GM21423 (cell line): Measurements from ENCODE around the gene IPPK.
"Not testable (repeated sequence)": the region's sequence is repeated elsewhere in the genome, so short reads cannot be mapped to it uniquely, and the experiment has no call there.

Experiments
- ATAC-seq: cut with Tn5 transposase; IDR thresholded peaks from one replicate; pipeline ENCODE4 v1.9.1; 2021; ENCODE audit warnings: mild to moderate bottlenecking, moderate library complexity; ENCODE audit not compliant: unreplicated experiment

The IPPK gene

DNA sequence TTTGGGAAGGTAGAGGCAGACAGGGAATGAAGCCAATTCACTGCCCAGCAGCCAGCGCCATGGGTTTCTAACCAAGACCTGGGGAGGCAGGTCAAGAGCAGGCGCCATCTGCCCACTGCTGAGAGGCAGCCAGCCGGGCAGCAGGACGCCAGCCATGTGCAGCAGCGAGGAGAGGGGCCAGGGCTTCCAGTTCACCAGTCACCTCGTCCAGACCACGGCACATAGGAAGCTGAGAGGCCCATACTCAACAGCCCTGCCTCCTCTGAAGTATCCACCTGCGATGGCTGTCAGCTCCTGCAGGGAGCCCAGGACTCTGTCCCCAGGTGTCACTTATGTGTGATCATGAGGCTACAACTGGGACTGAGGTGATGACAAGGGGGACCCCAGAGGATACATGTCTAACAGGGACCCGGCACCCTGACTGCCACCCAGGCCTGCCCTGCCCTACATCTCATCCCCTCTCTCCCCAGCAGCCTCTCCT, 30.1 kb downstream of the IPPK start:
- ATAC-seq: no peak

DNA sequence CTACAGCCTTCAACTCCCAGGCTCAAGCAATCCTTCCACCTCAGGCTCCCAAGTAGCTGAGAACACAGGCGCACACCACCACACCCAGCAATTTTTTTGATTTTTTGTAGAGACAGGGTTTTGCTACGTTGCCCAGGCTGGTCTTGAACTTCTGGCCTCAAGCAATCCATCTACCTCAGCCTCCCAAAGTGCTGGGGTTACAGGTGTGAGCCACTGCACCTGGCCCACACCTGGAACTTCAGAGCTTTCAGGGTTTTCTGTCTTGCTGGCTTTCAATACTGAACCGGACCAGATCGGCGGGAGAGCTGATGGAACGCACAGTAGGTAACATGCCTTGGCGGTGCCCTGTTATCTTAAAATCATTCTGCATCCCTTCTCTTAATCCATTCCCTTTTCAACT, 30.8 kb downstream of the IPPK start:
- no peak for ATAC-seq

DNA sequence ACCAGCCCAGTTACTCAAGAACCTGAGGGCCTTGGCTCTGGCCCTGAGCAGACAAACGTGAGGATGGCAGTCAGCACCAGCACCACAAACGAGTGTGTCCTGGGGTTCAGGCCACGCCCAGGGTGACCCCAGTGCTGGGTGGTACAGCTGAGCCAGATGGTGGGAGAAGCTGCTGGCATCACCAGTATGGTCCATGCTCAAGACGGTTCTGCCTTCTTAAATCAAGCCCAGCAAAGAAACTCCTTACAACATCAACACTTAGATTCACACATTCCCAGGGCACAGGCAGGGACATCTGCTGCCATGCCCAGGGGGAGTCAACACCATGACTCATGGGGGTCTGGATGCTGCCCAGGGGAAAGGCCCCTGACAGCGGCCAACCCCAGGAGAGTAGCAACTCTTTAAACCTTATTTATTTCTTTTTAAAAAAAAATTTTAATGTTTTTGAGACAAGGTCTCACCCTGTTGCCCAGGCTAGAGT, 31.3 kb downstream of the IPPK start:
- ATAC-seq: no peak

DNA sequence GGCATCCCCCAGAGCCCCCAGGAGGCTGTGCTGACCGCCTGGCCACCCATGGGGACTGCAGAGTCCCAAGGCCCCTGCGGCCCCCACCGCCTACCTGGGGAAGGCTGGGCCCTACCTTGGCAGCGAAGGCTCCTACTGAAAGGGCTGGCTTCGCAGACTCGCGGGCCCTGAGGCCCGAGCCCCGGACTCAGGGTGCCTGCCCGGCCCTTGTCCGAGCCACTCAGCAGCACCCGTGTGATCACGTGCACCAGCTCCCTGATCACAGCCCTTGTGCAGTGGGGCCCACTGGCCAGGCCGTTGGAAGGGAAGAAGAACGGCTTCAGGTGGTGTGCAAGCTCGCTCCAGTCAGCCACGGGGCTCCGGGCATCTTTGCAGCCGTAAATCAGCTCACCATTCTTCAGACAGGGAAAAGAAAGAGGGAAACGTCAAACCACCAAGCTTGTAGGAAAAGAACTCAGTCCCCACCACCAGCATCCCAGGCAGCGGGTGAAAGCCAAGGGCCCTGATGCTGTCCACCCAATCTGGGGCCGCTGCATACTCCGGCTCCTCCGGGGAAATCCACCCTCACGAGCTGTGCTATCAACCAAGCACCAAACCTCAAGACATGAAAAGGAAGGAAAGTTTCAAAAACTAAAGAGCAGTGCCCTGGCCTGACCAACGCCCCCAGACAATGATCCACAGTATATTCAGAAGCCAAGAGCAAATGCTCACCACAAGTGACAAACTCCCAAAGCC, 31.9 kb downstream of the IPPK start:
- no peak for ATAC-seq

DNA sequence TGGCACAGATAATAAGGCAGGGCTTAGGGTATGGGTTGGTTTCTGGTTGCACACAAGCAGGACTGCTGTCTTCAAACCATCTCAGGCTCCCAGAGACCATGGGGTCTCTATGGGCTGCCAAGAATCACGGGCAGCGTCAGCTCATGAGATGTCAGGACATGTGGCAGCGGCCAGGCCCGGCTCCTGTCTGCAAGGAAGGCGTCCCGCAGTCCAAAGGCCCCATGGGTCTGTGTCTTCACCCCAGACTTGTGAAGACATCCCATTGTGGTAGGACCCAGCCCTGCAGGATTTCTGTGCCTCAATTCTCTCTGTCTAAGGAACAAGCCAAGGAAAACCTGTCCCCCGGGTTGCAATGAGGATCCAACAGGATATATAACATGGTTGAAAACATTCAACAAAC, 32.6 kb downstream of the IPPK start:
- no peak for ATAC-seq

DNA sequence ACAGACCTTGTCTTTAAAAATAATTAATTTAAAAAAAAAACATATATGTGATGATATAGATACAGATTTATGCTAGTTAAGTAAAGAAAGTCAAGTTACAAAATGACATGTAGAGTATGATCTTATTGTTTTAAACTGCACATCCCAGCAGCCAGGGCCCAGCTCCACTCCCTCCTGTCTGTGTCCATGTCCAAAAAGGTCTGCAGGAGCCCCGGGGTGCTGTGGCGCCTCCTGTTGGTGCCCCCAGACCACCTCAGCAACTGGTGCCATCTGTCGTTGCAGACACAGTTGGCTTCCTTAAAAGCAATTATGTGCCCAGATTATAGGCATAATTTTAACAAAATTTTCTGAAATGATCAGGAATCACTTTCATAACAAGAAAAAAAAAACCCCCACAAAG, 33.3 kb downstream of the IPPK start:
- no peak for ATAC-seq

DNA sequence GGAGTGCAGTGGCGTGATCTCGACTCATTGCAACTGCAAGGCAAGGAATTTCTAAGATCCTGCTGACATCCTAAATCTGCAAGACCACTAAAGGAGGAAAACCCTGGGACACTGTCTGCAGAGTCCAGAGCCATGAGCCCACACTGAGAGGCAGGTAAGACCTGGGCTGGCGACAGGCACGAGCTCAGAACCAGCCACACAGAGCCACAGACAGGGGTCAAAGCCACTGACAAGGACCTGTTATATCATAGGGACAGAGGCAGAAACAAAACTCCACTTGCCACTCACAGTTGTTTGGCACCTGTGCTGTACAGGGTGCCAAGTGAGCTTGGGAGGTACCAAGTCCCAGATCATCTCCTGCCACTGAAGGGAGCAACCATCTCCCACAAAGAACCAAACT, 34.2 kb downstream of the IPPK start:
- ATAC-seq: no peak

DNA sequence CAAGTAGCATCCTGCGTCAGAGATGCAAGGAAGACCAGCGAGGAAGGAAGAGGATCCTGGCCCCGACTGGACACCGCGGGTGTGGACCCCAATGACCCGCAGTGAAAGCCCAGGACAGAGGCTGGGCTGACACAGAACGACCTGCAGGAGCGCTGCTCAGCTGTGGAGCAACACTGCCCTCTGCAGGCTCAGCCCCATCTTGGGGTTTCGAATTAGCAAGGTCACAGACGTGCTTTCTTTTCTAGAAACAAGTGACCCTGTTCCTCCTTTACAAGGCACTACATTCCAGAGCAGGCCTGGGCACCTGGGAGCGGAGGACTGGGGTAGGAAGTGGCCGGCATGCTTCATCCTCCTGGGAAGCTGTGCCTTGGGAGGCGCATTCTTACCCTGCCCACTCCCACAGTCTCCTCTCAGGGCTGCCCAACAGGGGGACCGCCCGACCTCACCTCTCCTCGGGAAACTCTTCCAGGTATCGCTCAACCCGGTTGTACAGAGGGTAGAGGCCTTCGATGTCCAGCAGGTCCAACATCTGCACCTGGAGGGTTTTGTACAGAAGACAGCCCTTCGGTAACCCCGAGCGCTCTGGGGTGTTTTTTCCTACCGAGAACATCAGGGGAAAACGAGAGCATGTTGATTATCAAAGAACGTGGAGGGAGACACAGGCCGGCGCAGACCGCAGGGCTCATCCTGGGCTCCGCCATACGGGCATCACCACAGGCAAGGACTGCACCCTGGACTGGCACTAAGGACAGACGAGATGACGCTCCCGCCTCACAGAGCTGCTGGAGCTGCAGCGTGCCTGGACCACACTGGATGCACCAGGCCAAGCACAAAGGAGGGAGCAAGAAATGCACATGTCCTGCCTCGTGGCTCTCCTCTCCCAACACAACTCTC, 35.0 kb downstream of the IPPK start:
- no peak for ATAC-seq

DNA sequence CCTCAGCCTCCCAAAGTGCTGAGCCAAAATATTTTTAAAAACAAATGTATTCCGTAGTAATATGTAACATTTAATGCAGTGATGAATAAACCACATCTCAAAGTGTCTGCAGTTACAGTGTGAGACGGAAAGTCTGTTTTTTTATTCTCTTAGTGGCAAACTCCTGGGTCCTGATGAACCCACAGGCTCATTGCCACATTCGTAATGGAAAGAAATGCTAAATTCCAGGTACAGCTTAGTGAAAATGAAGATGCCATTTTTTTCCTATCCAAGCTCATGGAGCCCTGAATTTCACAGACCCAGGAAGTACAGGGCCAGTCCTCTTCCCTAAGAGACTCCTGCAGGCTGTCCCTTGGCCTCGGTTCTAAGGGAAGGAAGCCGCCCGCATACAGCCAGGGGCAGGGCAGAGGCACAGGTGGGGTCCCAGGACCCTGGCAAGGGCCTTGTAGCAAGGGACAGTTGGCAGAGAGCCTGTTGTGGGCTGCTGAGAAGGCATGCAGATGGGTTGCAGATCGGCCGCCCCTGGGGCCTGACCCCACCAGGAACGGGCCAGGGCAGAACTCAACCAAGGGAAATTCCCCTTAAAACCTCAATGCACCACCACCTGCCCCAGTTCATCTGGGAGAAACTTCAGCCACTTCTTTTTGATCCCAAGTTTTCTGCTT, 36.2 kb downstream of the IPPK start:
- ATAC-seq: no peak

DNA sequence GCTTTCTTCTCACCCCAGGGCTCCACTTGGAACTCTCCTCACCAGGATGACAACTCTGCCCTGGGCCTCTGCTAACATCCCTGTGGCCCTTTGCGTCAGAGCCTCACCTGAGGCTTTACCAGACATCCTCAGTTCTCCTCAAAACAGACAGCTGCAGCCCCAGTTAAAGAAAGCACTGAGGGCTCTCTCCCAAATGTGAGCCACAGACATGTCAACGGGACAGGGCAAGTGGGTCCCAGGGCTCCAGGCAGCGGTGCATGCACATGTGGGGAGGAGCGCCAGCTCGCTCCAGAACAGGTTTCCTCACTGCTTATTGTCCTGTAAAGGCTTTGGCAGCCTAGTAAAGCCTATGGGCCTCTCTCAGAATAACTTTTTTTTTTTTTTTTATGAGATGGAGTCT, 37.3 kb downstream of the IPPK start:
- ATAC-seq: no peak

DNA sequence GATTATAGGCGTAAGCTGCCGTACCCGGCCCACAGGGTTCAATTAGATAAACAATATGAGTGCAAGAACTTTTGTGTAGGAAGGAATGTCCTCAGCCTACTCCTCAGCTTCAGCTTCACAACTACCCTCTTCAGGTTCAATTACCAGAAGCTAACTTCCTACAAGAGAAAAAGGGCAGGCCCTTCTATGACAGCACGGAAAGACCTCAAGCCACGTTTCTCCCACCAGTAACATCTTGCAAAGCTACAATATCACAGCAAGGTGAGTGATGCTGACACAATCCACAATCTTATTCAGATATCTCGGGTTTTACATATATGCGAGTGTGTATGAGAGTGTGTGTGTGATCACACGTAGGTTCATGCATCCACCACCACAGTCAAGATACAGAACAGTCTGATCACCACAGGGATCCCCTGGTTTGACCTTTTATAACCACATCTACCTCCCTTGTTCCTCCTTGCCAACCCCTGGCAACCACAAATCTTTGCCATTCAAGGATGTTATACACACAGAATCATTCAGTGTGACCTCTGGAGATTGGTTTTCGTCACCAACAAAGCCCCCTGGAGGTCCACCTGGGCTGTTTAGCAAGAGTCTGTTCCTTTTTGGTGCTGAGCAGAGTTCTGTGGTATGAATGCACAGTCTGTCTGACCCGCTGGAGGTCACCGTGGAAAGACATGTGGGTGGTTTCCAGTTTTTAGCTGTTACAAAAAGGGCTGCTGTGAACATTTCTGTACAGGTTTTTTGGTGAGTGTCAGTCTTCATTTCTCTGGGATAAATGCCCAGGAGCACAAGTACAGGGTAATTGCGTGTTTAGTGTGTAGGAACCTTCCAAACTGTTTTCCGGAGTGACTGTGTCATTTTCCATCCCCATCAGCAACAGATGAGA, 38.2 kb downstream of the IPPK start:
- ATAC-seq: no peak

DNA sequence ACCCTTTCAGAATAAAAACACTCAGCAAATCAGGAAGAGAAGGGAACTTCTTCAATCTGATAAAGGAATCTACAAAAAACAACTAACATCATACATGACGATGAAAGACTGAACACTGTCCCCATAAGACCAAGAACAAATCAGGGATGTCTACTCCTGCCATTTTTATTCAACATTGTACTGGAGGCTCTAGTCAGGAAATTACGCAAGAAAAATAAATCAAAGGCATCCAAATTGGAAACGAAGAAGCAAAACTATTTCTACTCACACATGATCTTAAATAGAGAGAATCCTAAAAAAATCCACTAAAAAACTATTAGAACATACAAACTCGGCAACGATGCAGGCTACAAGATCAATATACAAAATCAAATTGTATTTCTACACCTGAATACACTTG, 42.3 kb downstream of the IPPK start:
- ATAC-seq: no peak

DNA sequence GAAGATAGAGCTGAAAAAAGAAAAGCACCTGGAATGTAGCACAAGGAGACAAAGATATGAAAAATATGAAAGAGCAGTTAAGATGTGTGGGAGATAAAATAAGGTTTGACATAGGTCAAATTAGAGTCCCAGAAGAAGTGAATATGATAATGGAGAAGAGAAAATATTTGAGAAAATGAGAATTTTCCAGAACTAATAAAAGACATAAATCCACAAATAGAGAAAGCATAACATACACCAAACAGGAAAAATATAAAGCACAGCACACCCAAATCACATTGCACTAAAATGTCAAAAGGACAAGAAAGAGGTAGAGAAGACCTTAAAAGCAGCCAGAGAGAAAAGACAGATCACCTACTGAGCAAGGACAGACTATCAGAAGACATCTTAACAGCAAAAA, 43.4 kb downstream of the IPPK start:
- no peak for ATAC-seq

DNA sequence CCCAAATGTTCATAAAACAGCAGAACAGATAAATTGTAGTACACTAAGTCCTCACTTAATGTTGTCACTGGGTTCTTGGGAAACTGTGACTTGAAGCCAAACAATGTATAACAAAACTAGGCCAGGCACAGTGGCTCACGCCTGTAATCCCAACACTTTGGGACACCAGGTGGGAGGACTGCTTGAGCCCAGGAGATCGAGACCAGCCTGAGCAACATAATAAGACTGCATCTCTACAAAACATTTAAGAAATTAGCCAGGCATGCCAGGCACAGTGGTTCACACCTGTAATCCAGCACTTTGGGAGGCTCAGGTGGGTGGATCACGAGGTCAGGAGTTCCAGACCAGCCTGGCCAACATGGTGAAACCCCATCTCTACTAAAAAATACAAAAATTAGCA, 46.0 kb downstream of the IPPK start:
- not testable (repeated sequence) for ATAC-seq

DNA sequence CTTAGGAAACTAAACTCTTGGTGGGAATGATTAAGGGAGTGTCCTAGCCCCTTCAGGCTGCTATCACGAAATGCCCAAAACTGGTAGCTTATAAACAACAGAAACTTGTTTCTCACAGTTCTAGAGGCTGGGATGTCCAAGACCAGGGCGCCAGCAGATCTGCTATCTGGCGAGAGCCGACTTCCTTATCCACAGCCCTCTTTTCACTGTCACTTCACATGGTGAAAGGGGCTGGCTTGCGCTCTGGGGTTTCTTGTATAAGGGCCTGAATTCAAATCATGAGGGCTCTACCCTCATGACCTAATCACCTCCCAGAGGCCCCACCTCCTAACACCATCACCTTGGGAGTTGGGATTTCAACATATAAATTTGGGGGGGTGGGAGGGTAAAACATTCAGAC, 49.1 kb downstream of the IPPK start:
- ATAC-seq: no peak

DNA sequence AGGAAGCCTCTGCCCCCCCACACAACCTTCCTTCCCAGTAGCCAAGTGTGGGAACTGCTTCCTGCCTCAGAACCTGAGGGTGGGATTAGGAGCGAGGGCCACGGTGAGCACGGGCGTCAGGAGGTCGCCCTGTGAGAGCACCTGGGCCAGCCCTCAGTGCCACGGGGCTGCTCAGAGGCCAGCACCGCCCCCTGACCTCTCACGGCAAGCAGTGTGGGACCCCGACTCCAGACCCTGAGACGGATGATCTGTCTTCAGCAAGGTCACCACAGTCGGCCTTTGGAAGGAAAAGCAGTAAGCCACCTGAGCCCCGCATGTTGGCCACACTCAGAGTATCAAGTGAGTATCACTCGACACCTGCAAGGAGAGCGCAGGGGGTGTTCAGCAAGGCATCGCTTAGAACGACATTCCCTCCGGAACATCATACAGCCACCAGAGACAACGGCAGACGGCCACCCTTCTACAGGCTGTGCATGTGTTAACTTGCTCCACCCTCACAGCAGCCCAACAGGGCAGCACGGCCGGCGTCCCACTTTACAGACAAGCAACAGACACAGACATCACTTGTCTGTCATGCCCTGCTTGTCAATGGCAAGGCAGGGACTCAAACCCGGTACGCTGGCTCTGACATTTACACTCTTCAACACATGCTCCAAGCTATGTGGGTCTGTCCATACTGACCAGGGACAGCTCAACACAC, 50.2 kb downstream of the IPPK start:
- ATAC-seq: no peak

DNA sequence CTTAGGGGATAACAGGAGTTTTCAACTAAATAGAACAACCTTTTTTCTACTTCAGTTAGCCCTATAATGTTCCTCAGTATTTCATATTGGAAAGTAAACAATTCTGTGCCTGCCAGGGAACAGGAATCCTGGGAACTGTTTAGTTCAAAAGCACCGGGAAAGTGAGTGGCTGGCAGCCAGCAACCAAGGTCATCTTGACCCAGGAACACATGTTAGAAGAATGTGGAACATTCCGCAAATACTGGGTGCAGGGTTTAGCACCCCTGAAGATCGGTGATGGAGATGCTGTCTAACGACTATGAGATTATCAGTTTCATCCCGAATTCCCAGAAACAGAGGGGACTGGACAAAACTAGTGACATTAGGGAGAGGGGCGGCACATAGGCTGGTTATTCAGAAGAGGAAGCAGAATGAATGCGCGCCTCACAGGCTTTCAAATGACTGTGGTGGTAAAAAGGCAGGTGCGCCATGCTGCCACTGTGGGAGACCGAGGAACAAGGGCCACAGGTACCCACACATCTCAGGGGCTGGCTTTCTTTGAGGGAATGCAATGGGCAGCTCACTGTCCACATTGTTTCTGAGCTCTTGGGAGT, 51.2 kb downstream of the IPPK start:
- ATAC-seq: no peak

DNA sequence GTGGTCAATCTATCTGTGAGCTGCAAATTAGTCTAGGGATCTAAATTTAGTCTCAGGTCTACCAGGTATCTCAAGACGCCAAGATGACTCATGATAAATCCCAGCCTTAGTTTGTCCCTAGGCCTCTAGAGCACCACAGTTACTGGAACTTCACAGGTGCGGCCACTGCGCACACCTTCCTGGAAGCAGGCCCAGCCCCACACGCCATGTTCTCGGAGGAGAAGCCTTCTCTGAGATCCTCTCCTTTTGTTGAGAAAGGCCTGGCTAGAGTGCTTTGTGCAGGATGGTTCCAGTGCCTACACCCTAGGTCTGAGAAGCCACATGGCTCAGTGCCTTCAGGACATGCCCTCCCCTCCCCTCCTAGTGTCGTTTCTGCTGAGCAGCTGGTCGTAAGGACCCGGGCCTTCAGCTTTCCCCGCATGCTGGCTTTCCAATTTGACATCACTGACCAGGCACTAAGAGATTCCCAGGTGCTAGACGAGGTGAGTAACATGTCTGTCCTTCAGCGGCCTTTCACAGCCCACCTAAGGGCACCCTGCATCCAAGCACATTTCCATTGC, 51.9 kb downstream of the IPPK start:
- no peak for ATAC-seq

DNA sequence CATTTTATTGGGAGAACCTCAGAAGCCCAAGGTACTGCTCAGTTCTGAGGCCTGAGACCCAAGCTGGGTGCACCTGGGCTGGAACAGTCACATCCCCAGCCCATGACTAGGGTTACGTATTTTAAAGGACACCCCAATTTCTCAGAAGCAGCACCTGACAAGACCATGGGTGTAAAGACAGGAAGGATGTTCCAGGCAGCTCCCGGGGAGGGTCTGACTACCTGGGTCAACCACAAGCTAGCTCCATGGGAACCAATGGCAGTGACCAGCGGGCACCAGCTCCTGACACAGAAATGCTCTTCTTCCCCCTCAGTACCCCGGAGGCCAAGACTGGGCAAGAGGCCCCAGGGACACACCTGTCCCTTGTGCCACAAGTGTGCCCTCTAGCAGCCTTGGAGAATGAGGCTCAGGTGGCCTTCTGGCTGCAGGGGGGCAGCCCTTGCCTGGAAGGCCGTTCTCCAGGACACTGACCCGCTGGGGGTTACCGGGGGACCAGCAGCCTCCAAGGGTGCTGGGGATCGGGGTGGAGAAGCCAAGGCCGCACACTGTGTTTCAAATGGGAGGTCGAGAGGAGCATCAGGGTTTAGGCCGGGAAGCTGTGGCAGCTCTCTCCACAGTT, 52.6 kb downstream of the IPPK start:
- ATAC-seq: no peak
